HCT116 (cell line): Measurements from ENCODE around the gene ACTR3C.
"Not testable (repeated sequence)": the region's sequence is repeated elsewhere in the genome, so short reads cannot be mapped to it uniquely, and the experiment has no call there.

Experiments
- EZH2 ChIP-seq: fragments of 200-600 bp; sonication (generic); IDR thresholded peaks from 2 replicates; pipeline ENCODE4 v1.6.1; 2017; ENCODE audit warnings: antibody characterized with exemption, mixed run types
- RAD21 ChIP-seq: IDR thresholded peaks from 2 replicates; pipeline ENCODE4 v1.6.1; 2012; ENCODE audit warnings: low read depth, mild to moderate bottlenecking
- TF ChIP-seq, protein P1 (sequence below): IDR thresholded peaks from 2 replicates; pipeline ENCODE4 v1.6.1; 2012; ENCODE audit warnings: low read depth

- TF ChIP-seq RAD21, EZH2: not testable (repeated sequence)
- TF ChIP-seq, protein P1, sequence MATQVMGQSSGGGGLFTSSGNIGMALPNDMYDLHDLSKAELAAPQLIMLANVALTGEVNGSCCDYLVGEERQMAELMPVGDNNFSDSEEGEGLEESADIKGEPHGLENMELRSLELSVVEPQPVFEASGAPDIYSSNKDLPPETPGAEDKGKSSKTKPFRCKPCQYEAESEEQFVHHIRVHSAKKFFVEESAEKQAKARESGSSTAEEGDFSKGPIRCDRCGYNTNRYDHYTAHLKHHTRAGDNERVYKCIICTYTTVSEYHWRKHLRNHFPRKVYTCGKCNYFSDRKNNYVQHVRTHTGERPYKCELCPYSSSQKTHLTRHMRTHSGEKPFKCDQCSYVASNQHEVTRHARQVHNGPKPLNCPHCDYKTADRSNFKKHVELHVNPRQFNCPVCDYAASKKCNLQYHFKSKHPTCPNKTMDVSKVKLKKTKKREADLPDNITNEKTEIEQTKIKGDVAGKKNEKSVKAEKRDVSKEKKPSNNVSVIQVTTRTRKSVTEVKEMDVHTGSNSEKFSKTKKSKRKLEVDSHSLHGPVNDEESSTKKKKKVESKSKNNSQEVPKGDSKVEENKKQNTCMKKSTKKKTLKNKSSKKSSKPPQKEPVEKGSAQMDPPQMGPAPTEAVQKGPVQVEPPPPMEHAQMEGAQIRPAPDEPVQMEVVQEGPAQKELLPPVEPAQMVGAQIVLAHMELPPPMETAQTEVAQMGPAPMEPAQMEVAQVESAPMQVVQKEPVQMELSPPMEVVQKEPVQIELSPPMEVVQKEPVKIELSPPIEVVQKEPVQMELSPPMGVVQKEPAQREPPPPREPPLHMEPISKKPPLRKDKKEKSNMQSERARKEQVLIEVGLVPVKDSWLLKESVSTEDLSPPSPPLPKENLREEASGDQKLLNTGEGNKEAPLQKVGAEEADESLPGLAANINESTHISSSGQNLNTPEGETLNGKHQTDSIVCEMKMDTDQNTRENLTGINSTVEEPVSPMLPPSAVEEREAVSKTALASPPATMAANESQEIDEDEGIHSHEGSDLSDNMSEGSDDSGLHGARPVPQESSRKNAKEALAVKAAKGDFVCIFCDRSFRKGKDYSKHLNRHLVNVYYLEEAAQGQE: not testable (repeated sequence)
These were observed 39.7 kb downstream of the ACTR3C start for GRCh38 chr7:150283608-150284007.
